GM21515 (cell line): ENCODE data around the gene THSD7A.

ENCODE experiments used
- ATAC-seq: cut with Tn5 transposase; IDR thresholded peaks from one replicate; pipeline ENCODE4 v1.9.1; 2021; ENCODE audit not compliant: unreplicated experiment

The THSD7A gene

DNA sequence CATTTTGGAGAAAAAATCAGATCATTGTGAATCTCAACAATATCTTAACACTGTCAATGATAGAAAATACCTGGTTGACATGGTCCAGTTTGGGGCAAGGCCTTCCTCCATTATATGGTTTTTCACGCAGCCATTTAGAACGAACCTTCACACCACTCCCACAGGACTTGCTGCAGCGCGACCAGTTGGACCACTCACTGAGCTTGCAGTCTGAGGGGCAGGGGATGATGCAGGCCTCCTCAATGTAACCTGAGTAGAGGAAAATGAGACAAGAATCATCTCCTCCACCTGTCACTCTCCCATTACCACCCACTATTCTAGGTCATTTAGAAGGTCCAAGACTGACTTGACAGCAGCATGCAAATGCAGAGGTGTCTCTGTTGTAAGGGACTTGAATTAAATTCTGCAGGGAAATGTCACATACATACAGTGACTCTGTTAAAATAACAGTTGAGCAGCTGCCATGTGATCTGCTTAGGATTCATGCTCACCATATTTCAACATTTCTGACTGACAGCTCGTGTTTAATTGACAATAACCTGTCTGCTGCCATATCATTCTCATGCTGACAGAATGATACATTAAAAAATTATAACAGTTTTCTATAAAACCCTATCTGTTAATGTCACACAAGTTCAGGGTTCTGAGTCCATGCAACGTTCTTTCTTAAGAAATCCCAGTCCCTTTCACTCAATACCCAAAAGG, 403.0 kb downstream of the THSD7A start:
- ATAC-seq, result no peak

DNA sequence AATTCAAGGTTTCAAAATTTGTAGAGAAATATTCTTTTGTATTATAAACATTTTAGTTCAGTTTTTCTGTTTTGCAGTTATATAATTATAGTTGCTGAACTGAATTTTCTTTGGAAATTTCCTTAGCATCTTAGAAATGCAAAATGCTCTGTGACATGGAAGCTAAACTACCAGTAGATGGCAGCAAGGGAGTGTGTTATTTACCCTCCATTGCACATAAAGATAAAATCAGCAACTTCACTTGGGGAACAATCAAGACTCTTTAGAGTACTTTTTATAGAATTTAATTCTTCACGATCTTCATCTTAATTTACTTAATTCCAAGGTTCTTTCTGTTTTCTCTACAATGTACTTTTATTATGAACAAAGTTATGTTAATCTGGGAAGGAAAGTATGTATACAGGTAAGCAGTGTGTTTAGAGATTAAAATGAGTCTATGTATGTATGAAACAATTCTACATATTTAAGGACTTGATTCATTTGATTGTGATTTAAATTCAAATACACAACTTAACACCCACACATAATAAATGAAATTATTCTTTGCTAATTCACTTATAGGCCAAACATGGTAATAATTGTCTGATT, 404.2 kb downstream of the THSD7A start:
- ATAC-seq, result peak; percentile 76

GRCh38 chr7:11424006-11424405, 408.0 kb downstream of the THSD7A start:
- ATAC-seq, result no peak

GRCh38 chr7:11420049-11420448, 411.9 kb downstream of the THSD7A start:
- no peak for ATAC-seq

GRCh38 chr7:11416641-11417458, 415.1 kb downstream of the THSD7A start:
- no peak for ATAC-seq

GRCh38 chr7:11415101-11415500, 416.9 kb downstream of the THSD7A start:
- ATAC-seq, result no peak

- no peak for ATAC-seq
Observed at GRCh38 chr7:11413901-11414300, 418.1 kb downstream of the THSD7A start.

GRCh38 chr7:11412036-11412435, 420.0 kb downstream of the THSD7A start:
- ATAC-seq, result no peak

DNA sequence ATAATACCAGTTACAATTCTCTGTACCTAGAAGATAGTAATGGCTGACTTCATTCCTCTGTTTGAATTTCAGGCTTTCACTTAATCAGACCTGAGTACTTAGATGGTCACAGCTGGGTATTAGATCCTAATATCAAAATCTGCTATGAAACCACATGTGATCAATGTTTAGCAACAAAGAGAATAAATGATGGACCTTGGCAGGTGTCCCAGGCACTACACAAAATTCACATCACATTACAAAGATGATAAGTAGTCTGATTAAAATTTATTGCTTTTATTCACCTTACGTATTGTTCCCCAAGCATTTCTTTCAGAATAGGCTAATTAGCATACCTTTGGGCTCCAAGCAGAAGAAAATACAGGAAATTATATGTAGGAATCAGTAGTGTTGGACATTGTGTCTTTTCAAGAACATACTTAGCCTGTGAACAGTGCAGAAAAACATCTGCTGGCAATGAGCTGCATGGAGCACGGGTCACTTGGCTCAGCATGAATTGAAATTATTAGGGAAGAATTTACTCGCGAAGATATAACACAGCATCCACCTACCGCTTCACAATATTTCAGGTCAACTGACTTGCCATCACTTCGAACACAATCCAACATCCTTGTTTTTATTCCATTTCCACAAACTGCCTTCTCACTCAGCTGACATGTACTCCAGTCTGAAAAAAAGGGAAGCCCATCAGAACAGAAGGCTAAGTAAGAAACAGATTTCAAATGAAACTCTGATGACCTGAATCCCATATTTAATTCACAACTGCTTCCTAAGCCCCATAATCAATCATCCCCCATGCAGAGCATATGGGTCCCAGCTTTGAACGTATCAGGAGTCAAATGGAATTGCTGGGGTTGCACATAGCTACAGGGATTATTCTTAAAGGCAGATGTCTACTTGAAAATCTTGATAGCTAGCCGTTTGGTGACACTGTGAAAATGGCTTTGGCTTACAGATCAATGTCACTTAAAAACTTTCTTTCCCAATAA, 421.0 kb downstream of the THSD7A start:
- no peak for ATAC-seq

GRCh38 chr7:11404355-11404754, 427.6 kb downstream of the THSD7A start:
- ATAC-seq, result no peak

DNA sequence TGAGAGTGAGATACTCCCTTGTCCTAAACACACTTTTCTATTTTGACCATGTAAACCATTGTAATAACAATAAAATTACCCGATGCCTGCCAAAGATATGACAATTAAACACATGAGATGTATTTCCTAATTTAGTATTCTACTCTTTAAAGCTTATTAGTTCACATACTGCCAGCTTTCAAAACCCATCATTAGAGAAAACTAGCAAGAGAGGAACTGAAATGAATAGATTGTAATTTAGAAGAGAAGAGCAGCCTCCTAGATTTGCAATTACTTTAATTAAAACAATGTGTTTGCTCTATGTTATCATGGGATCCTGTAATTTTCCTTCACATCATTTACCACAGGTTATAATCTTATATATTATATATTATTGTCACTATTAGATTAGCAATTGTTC, 428.2 kb downstream of the THSD7A start:
- no peak for ATAC-seq

GRCh38 chr7:11394438-11394837, 437.6 kb downstream of the THSD7A start:
- ATAC-seq, result no peak

- no peak for ATAC-seq
Observed at GRCh38 chr7:11379641-11380040, 452.4 kb downstream of the THSD7A start.

GRCh38 chr7:11376529-11376928, 455.5 kb downstream of the THSD7A start:
- ATAC-seq, result no peak

- no peak for ATAC-seq
Observed at GRCh38 chr7:11374629-11375028, 457.4 kb downstream of the THSD7A start.

DNA sequence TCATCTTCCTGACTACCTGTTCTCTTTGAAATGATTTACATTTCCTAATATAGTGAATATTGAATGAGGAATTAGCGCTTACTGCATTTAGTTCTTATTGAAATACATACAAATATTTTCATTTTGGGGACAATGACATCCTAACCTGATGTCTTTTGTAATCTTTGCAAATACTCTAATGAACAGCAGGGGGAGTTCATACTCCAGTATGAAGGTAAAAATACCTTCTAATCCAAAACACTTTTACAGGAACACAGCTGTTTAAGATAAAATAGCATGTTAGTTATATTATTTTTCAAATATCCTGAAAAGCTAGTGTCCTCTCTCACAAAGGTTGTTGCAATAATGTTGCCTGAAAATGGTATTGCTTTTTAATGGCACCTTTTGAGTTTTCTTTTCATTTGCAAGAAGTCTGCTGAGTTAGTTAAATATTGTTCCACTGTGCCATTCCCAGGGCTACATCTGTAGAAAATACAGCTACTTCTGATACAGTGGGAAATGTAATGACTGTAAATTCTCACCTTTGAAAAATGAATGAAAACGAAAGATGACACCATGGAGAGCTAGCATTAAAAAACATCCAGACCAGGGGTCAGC, 458.4 kb downstream of the THSD7A start:
- no peak for ATAC-seq

- ATAC-seq, result no peak
Observed at GRCh38 chr7:11369696-11370095, 462.3 kb downstream of the THSD7A start.

- ATAC-seq, result no peak
Observed at GRCh38 chr7:11366118-11366517, 465.9 kb downstream of the THSD7A start.

DNA sequence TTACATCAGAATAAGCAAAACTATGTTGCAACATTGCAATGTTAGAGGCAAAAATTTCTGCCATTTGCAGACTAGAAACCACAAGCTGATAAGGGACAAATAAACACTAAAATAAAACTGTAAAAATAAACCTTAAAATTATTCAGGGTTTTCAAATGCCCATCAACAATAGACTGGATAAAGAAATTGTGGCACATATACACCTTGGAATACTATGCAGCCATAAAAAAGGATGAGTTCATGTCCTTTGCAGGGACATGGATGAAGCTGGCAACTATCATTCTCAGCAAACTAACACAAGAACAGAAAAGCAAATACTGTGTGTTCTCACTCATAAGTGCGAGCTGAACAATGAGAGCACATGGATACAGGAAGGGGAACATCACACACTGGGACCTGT, 473.4 kb downstream of the THSD7A start:
- ATAC-seq, result no peak

- no peak for ATAC-seq
Observed at GRCh38 chr7:11355399-11356005, 476.5 kb downstream of the THSD7A start.
